ENCODE data around the gene CERT1.

DNA sequence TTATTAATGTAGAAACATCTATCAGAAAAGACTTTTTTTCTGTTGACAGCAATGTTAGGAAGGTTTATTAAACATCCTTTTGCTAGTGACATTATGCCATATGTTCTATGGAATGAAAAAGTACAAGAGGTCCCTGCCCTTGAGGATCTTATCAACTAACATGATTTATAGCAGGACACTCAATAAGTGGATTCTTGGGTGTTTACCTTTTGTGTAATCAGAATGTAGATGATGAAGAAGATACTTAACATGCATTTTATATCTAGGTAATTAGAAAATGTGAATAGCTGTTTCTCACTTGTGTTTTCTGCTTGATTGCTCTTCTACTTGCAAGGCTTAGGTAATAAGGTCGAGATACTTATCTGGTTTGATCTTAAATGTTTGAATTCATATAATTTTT, 169.5 kb downstream of the CERT1 start:
- TF ChIP-seq ZNF248 (tag by site-specific recombination; IDR thresholded peaks at IDR 0.05) (no peak), ZNF175 (tag by site-specific recombination; IDR thresholded peaks at IDR 0.05) (no peak), ZBTB1 (tag by site-specific recombination; IDR thresholded peaks at IDR 0.05) (no peak), ZNF274 (IDR thresholded peaks at IDR 0.05; ENCODE audit: low read length) (no peak), ZNF274 (tag by site-specific recombination; IDR thresholded peaks at IDR 0.05; ENCODE audit: borderline replicate concordance) (no peak), PBX3 (CRISPR knock-in tag; IDR thresholded peaks at IDR 0.05) (no peak), TCF7L2 (IDR thresholded peaks at IDR 0.05; ENCODE audit: borderline replicate concordance, low read depth, low read length) (no peak), PRDM10 (tag by site-specific recombination; IDR thresholded peaks at IDR 0.05) (no peak), ZNF747 (tag by site-specific recombination; IDR thresholded peaks at IDR 0.05) (no peak), ZNF549 (tag by site-specific recombination; IDR thresholded peaks at IDR 0.05) (no peak), ZNF140 (tag by site-specific recombination; IDR thresholded peaks at IDR 0.05) (no peak), PRDM1 (tag by site-specific recombination; IDR thresholded peaks at IDR 0.05) (no peak), ZNF426 (tag by site-specific recombination; IDR thresholded peaks at IDR 0.05) (no peak)
- TF ChIP-seq, protein P1, sequence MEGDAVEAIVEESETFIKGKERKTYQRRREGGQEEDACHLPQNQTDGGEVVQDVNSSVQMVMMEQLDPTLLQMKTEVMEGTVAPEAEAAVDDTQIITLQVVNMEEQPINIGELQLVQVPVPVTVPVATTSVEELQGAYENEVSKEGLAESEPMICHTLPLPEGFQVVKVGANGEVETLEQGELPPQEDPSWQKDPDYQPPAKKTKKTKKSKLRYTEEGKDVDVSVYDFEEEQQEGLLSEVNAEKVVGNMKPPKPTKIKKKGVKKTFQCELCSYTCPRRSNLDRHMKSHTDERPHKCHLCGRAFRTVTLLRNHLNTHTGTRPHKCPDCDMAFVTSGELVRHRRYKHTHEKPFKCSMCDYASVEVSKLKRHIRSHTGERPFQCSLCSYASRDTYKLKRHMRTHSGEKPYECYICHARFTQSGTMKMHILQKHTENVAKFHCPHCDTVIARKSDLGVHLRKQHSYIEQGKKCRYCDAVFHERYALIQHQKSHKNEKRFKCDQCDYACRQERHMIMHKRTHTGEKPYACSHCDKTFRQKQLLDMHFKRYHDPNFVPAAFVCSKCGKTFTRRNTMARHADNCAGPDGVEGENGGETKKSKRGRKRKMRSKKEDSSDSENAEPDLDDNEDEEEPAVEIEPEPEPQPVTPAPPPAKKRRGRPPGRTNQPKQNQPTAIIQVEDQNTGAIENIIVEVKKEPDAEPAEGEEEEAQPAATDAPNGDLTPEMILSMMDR (tag by site-specific recombination; IDR thresholded peaks at IDR 0.05) = no peak
- TF ChIP-seq, protein P2, sequence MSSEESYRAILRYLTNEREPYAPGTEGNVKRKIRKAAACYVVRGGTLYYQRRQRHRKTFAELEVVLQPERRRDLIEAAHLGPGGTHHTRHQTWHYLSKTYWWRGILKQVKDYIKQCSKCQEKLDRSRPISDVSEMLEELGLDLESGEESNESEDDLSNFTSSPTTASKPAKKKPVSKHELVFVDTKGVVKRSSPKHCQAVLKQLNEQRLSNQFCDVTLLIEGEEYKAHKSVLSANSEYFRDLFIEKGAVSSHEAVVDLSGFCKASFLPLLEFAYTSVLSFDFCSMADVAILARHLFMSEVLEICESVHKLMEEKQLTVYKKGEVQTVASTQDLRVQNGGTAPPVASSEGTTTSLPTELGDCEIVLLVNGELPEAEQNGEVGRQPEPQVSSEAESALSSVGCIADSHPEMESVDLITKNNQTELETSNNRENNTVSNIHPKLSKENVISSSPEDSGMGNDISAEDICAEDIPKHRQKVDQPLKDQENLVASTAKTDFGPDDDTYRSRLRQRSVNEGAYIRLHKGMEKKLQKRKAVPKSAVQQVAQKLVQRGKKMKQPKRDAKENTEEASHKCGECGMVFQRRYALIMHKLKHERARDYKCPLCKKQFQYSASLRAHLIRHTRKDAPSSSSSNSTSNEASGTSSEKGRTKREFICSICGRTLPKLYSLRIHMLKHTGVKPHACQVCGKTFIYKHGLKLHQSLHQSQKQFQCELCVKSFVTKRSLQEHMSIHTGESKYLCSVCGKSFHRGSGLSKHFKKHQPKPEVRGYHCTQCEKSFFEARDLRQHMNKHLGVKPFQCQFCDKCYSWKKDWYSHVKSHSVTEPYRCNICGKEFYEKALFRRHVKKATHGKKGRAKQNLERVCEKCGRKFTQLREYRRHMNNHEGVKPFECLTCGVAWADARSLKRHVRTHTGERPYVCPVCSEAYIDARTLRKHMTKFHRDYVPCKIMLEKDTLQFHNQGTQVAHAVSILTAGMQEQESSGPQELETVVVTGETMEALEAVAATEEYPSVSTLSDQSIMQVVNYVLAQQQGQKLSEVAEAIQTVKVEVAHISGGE (tag by site-specific recombination; conservative IDR thresholded peaks at IDR 0.05; ENCODE audit: low read depth) = no peak

Data from HEK293 (cell line).